ENCODE measurements around the gene OR1K1.
"Not testable (repeated sequence)": the region's sequence is repeated elsewhere in the genome, so short reads cannot be mapped to it uniquely, and the experiment has no call there.

Gene OR1K1

GRCh38 chr9:122814545-122814944 lies 14.6 kb downstream of the OR1K1 start:
- DNase-seq (ENCODE audit: low read depth), result no peak

GRCh38 chr9:122815544-122815943 lies 15.6 kb downstream of the OR1K1 start:
- no peak for DNase-seq (ENCODE audit: low read depth)

GRCh38 chr9:122816163-122816867 lies 16.4 kb downstream of the OR1K1 start:
- no peak for DNase-seq (ENCODE audit: low read depth)

- peak; percentile 41 for DNase-seq (ENCODE audit: low read depth)
These were observed 19.4 kb downstream of the OR1K1 start for GRCh38 chr9:122819326-122819725.

GRCh38 chr9:122819791-122820489 lies 20.0 kb downstream of the OR1K1 start:
- DNase-seq (ENCODE audit: low read depth), result peak; percentile 56

GRCh38 chr9:122820490-122820845 lies 20.5 kb downstream of the OR1K1 start:
- no peak for DNase-seq (ENCODE audit: low read depth)

GRCh38 chr9:122821278-122821943 lies 21.5 kb downstream of the OR1K1 start:
- DNase-seq (ENCODE audit: low read depth), result no peak

GRCh38 chr9:122822056-122822455 lies 22.1 kb downstream of the OR1K1 start:
- DNase-seq (ENCODE audit: low read depth), result no peak

GRCh38 chr9:122822938-122823337 lies 23.0 kb downstream of the OR1K1 start:
- DNase-seq (ENCODE audit: low read depth), result no peak

- peak; percentile 62 for DNase-seq (ENCODE audit: low read depth)
These were observed 27.8 kb downstream of the OR1K1 start for GRCh38 chr9:122827761-122828093.

GRCh38 chr9:122828965-122829284 lies 29.0 kb downstream of the OR1K1 start:
- DNase-seq (ENCODE audit: low read depth), result not testable (repeated sequence)

GRCh38 chr9:122832194-122832593 lies 32.3 kb downstream of the OR1K1 start:
- no peak for DNase-seq (ENCODE audit: low read depth)

- DNase-seq (ENCODE audit: low read depth), result no peak
These were observed 35.4 kb downstream of the OR1K1 start for GRCh38 chr9:122835313-122835731.

GRCh38 chr9:122837266-122837850 lies 37.4 kb downstream of the OR1K1 start:
- DNase-seq (ENCODE audit: low read depth), result no peak

- not testable (repeated sequence) for DNase-seq (ENCODE audit: low read depth)
These were observed 38.5 kb downstream of the OR1K1 start for GRCh38 chr9:122838441-122838840.

- DNase-seq (ENCODE audit: low read depth), result no peak
These were observed 41.6 kb downstream of the OR1K1 start for GRCh38 chr9:122841501-122841900.

GRCh38 chr9:122844137-122844536 lies 44.2 kb downstream of the OR1K1 start:
- DNase-seq (ENCODE audit: low read depth), result no peak

GRCh38 chr9:122845116-122845515 lies 45.2 kb downstream of the OR1K1 start:
- no peak for DNase-seq (ENCODE audit: low read depth)

- DNase-seq (ENCODE audit: low read depth), result no peak
These were observed 46.5 kb downstream of the OR1K1 start for GRCh38 chr9:122846371-122846940.

- no peak for DNase-seq (ENCODE audit: low read depth)
These were observed 48.5 kb downstream of the OR1K1 start for GRCh38 chr9:122848256-122848943.

All from EH (cell line).